Esophagus mucosa (tissue), 1 donor: Measurements from ENCODE around the gene SMCO2. TPM values are rescaled to one million over a fixed set of nuclear protein-coding genes. Genes with fewer than 3 reads are reported as not detected.

Experiments
- ATAC-seq: fragments of 200-7000 bp; cut with Tn5 transposase; one replicate; pipeline ENCODE4 v1.9.1; 2020
- total RNA-seq: library from RNA; stranded (reverse); gene quantifications from one replicate; pipeline ENCODE4 v1.2.4, GENCODE V29; 2023
- donor health status: DM: yes; HTN: yes; CAD: no.

SMCO2 gene
- total RNA-seq, 1 donor from 2014 or later = 0.76 TPM

DNA sequence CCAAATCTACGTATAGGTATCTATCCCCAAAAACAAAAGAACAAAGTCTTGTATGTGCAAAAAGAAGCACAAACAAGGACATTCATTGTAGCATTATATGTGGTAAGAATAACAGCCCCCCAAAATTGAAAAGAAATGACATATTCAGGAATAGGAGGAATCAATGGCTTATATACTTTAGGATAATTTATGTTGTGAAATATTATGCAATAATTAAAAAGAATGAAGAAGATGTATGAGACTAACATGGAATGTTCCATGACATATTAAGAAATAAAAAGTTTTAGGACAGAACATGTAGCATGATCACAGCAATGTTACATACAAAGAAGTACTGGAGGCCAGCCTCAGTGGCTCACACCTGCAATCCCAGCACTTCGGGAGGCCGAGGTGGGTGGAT is 9.1 kb downstream of the SMCO2 start:
- ATAC-seq = no peak

GRCh38 chr12:27456618-27457017 is 10.1 kb downstream of the SMCO2 start:
- ATAC-seq = no peak

DNA sequence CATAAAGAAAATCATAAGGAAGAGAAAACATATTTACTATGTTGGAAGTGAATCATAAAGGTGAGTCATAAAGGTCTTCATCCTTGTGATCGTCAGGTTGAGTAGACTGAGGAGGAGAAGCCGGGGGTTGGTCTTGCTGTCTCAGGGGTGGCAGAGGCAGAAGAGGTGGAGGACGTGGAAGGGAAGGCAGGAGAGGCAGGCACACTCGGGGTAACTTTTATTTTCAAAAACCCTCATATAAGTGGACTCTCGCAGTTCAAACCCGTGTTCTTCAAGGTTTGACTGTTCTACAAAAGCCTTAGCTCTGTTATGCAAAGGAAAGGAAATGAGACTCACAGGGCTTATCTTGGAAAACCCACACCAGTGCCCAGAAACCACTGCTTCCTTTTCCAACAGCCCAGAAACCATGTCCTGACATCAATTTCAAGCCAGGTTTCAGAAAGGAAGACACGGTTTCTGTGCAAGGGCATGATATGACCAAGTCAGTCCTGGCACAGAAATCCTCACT is 14.0 kb downstream of the SMCO2 start:
- peak; percentile 72 for ATAC-seq

GRCh38 chr12:27462151-27462694 is 15.7 kb downstream of the SMCO2 start:
- peak; percentile 30 for ATAC-seq

DNA sequence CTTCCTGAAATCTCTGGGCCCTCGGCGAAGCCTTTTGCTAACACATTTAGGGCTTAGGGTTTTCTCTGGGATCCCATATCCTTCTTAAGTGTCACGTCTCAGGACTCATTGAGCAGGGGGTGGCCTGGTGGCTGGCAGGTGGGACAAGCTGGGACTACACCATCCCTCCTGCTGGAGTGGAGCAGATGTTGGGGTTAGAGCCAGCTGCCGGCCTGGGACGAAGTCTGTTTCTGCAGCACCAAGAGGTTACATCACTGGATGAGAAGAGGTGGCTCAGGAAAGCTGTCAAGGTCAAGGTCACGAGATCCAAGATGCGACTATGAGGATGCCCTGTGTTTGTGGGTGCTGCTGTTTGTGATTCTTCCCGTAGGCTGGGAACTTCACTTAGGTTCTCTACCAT is 16.3 kb downstream of the SMCO2 start:
- ATAC-seq = no peak

- ATAC-seq = no peak
Measured at GRCh38 chr12:27463511-27464219, 17.1 kb downstream of the SMCO2 start.

DNA sequence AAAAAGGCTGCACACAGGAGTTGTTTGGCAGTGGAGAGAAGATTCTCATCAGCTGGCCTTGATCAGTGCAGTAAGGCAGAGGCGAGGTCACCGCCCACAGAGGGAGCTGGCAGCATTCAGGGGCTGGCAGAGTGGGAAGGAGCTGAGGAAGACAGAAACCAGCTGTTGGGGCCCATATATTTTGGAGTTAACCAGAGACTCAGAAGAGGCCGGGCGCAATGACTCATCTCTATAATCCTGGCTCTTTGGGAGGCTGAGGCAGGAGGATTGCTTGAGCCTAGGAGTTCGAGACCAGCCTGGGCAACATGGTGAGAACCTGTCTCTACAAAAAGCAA is 17.7 kb downstream of the SMCO2 start:
- no peak for ATAC-seq

GRCh38 chr12:27467641-27468040 is 21.1 kb downstream of the SMCO2 start:
- no peak for ATAC-seq

GRCh38 chr12:27468241-27468640 is 21.7 kb downstream of the SMCO2 start:
- peak; percentile 29 for ATAC-seq

- no peak for ATAC-seq
Measured at GRCh38 chr12:27469176-27469736, 22.7 kb downstream of the SMCO2 start.

DNA sequence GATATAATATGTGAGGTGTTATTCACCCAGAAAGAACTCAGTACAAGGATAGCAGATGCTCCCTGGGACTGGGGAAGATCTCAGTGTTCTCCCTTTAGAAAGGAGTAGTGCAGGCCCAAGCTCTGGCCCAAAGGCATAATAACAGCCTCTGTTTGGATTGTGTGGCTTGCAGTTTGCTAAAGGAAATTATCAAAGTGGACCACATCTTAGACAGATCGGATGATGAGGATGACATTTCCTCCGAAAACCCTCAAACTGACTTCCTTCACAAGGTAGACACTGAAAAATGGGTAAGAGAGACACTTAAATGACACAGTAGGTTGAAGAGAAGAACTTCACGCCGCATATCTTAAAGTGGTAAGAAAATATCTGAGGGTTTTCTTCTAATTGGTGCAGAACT is 26.1 kb downstream of the SMCO2 start:
- no peak for ATAC-seq

DNA sequence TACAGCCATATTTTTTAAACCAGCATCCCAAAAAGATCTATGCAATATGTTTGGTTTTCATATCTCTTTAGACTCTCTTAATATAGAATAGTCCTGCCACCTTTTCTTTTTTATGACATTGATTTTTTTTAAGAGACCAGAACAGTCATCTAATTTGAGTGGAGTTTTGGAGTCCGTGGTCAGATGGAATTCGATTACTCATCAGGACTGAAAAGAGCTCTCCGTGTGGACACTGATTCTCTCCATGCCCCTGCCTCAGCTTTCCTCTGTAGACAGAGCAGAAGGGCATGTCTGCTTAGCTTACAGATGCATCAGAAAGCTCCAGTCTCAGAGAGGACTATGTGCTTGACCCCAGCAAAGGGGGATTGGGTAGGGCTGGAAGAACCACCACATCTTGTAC is 27.8 kb downstream of the SMCO2 start:
- no peak for ATAC-seq

- ATAC-seq = no peak
Measured at GRCh38 chr12:27477049-27477448, 30.5 kb downstream of the SMCO2 start.

DNA sequence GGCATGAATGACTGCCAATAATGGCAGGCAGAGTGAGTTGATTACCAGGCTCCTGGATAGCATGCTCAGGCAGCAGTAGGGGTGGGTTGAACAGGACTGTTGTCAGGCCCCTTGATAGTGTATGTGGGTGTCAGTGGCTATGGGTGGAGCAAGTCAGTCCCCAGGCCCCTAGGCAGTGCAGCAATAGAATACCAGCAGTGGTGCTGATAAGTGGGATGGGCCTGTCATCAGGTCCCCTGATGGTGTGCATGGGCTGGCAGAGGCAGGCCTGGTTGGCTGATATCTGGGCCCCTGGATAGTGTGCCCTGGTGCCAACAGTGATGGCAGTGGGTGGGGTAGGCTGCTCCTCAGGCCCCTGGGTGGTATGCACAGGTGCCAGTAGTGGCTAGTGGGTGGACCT is 32.4 kb downstream of the SMCO2 start:
- ATAC-seq = no peak

- ATAC-seq = no peak
Measured at GRCh38 chr12:27480016-27480415, 33.5 kb downstream of the SMCO2 start.

- ATAC-seq = no peak
Measured at GRCh38 chr12:27486961-27487360, 40.4 kb downstream of the SMCO2 start.

DNA sequence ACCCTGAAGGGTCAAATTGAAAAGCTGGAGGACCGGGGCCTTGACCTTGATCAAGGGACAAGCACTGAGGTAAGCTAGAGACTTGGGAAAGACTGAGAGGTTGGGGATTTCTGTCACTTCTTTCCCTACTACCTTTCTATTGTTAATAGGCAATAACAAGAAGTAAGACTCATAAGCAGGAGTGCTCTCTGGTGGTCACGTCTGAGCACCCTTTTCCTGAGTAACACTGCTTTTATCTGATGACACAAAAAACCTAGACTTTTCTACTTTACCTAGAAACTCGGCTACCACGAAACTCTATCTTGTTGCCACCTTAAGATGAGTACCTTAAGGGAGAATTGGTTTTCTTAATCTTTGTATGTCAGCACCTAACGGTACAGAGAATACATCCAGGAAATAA is 41.9 kb downstream of the SMCO2 start:
- no peak for ATAC-seq

- ATAC-seq = no peak
Measured at GRCh38 chr12:27491226-27491625, 44.7 kb downstream of the SMCO2 start.

DNA sequence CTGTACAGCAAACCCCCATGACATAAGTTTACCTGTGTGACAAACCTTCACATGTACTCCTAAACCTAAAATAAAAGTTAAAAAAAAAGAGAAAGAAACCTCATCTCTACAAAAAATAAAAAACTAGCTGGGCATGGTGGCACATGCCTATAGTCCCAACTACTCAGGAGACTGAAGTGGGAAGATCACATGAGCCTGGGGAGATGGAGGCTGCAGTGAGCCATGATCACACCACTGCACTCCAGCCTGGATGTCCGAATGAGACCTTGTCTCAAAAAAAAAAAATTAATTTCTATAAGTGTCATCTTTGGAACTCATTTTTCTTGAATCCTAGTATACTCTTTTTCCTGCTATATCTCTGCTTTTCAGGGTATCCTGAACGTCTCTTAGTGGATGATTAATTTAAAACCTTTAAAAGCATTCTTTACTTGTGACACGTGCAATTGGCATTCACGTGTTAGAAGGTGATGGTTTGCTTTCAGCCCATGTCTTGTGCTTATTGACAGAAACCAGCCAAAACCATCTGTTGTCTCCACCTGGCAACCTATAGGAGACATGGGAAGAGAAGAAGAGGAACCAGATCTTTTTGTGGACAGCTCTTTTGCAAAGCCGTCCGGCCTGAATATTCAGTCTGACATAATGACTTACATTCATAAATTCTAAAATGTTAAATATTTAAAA is 46.9 kb downstream of the SMCO2 start:
- ATAC-seq = no peak

DNA sequence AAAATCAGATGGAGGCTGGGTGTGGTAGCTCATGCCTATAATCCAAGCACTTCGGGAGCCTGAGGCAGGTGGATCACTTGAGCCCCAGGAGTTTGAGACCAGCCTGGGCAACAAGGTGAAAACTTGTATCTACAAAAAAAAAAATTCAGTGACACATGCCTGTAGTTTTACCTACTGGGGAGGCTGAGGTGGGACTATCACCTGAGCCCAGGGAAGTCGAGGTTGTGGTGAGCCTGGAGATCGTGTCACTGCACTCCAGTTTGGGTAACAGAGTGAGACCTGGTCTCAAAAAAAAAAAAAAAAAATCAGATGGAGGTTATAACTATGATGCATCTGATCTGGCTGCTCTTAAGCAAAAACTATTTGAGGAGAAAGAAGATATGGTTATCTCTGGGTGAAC is 50.9 kb downstream of the SMCO2 start:
- no peak for ATAC-seq

- no peak for ATAC-seq
Measured at GRCh38 chr12:27498149-27498548, 51.6 kb downstream of the SMCO2 start.

GRCh38 chr12:27498761-27499160 is 52.2 kb downstream of the SMCO2 start:
- no peak for ATAC-seq

DNA sequence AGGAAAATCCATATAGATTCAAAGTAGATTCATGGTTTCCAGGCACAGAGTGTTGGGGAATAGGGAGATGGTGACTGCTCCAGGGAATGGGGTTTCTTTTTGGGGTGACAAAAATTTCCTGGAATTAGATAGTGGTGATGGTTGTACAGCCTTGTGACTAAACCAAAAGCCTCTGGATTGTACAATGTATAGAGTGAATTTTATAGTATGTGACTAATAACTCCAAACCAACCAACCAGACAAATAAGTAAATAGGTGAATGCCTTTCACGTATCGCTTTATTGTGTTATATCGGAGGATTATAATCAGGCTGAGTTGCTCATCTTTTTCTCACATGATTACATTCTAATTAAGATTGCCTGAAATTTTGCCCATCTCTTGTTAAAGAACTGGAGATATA is 52.8 kb downstream of the SMCO2 start:
- ATAC-seq = no peak

GRCh38 chr12:27500546-27500945 is 54.0 kb downstream of the SMCO2 start:
- no peak for ATAC-seq
